HG03575 (cell line): ENCODE measurements around the gene SEC14L5.

Experiments used
- ATAC-seq: cut with Tn5 transposase; IDR thresholded peaks from one replicate; pipeline ENCODE4 v1.9.1; 2021; ENCODE audit not compliant: unreplicated experiment, insufficient number of reproducible peaks, low FRiP score; ENCODE audit errors: extremely low read depth

Gene SEC14L5

GRCh38 chr16:5004311-5004710, 46.2 kb downstream of the SEC14L5 start:
- no peak for ATAC-seq

GRCh38 chr16:5005916-5006315, 47.8 kb downstream of the SEC14L5 start:
- ATAC-seq, result no peak

- ATAC-seq, result no peak
Measured at GRCh38 chr16:5006348-5007193, 48.4 kb downstream of the SEC14L5 start.

GRCh38 chr16:5007256-5007655, 49.1 kb downstream of the SEC14L5 start:
- no peak for ATAC-seq

GRCh38 chr16:5008311-5008731, 50.2 kb downstream of the SEC14L5 start:
- no peak for ATAC-seq

- no peak for ATAC-seq
Measured at GRCh38 chr16:5010576-5011329, 52.6 kb downstream of the SEC14L5 start.

- ATAC-seq, result no peak
Measured at GRCh38 chr16:5011637-5012036, 53.5 kb downstream of the SEC14L5 start.

GRCh38 chr16:5012887-5013286, 54.8 kb downstream of the SEC14L5 start:
- no peak for ATAC-seq

- no peak for ATAC-seq
Measured at GRCh38 chr16:5015351-5015750, 57.2 kb downstream of the SEC14L5 start.

- ATAC-seq, result no peak
Measured at GRCh38 chr16:5015887-5016286, 57.8 kb downstream of the SEC14L5 start.

GRCh38 chr16:5016967-5017677, 59.0 kb downstream of the SEC14L5 start:
- no peak for ATAC-seq

- no peak for ATAC-seq
Measured at GRCh38 chr16:5017678-5017969, 59.5 kb downstream of the SEC14L5 start.

- ATAC-seq, result no peak
Measured at GRCh38 chr16:5018793-5019192, 60.7 kb downstream of the SEC14L5 start.

- ATAC-seq, result no peak
Measured at GRCh38 chr16:5019775-5020174, 61.6 kb downstream of the SEC14L5 start.

GRCh38 chr16:5020551-5020950, 62.4 kb downstream of the SEC14L5 start:
- ATAC-seq, result no peak

GRCh38 chr16:5022521-5022920, 64.4 kb downstream of the SEC14L5 start:
- ATAC-seq, result no peak

GRCh38 chr16:5024632-5025031, 66.5 kb downstream of the SEC14L5 start:
- ATAC-seq, result no peak

GRCh38 chr16:5025171-5025632, 67.1 kb downstream of the SEC14L5 start:
- ATAC-seq, result no peak

- ATAC-seq, result no peak
Measured at GRCh38 chr16:5026664-5027063, 68.5 kb downstream of the SEC14L5 start.

- ATAC-seq, result no peak
Measured at GRCh38 chr16:5027086-5027485, 69.0 kb downstream of the SEC14L5 start.
